GM21576 (cell line): ENCODE measurements around the gene PNPLA6.

Experiments used
- ATAC-seq: cut with Tn5 transposase; IDR thresholded peaks from one replicate; pipeline ENCODE4 v1.9.1; 2021; ENCODE audit warnings: mild to moderate bottlenecking, moderate library complexity; ENCODE audit not compliant: unreplicated experiment

PNPLA6 gene

GRCh38 chr19:7515110-7515644, 20.3 kb upstream of the PNPLA6 start:
- no peak for ATAC-seq

GRCh38 chr19:7515645-7516151, 19.8 kb upstream of the PNPLA6 start, which contains the start of gene ZNF358:
ZNF358 (plus strand) TSS chr19:7516103; CDS start chr19:7519243, 3,140 bp downstream.
- ATAC-seq = no peak

- ATAC-seq = no peak
These were observed 19.2 kb upstream of the PNPLA6 start for GRCh38 chr19:7516333-7516732.

GRCh38 chr19:7516878-7517277, 18.6 kb upstream of the PNPLA6 start:
- no peak for ATAC-seq

- ATAC-seq = no peak
These were observed 16.0 kb upstream of the PNPLA6 start for GRCh38 chr19:7519361-7520130.

- ATAC-seq = no peak
These were observed 15.1 kb upstream of the PNPLA6 start for GRCh38 chr19:7520131-7521051.

- no peak for ATAC-seq
These were observed 13.9 kb upstream of the PNPLA6 start for GRCh38 chr19:7521551-7522071.

GRCh38 chr19:7522072-7522922, 13.2 kb upstream of the PNPLA6 start, which contains the start of gene MCOLN1:
MCOLN1 (plus strand) TSS chr19:7522624; CDS start chr19:7522751, 127 bp downstream.
- ATAC-seq = peak; percentile 81

- no peak for ATAC-seq
These were observed 12.4 kb upstream of the PNPLA6 start for GRCh38 chr19:7522923-7523667.

- ATAC-seq = no peak
These were observed 11.0 kb upstream of the PNPLA6 start for GRCh38 chr19:7524523-7524922.

GRCh38 chr19:7524992-7525739, 10.4 kb upstream of the PNPLA6 start:
- ATAC-seq = no peak

- ATAC-seq = no peak
These were observed 9.2 kb upstream of the PNPLA6 start for GRCh38 chr19:7526059-7526929.

GRCh38 chr19:7527516-7528191, 7.9 kb upstream of the PNPLA6 start:
- ATAC-seq = no peak

GRCh38 chr19:7528192-7528519, 7.4 kb upstream of the PNPLA6 start:
- no peak for ATAC-seq

- ATAC-seq = no peak
These were observed 6.8 kb upstream of the PNPLA6 start for GRCh38 chr19:7528522-7529245.

- no peak for ATAC-seq
These were observed 6.3 kb upstream of the PNPLA6 start for GRCh38 chr19:7529246-7529600.
